H1 (cell line): ENCODE measurements around the gene TMEM272. TPM values are rescaled to one million over a fixed set of nuclear protein-coding genes. Genes with fewer than 3 reads are reported as not detected.

Source experiments
- CTCF ChIA-PET: fragments of 300-600 bp; sonication (Branson Sonifier 250); formaldehyde crosslinking; loops from one replicate; lab custom pipeline; 2021; ENCODE audit not compliant: partially characterized antibody; lab: Charles Lee
- POLR2A ChIA-PET: fragments of 300-600 bp; sonication (Branson Sonifier 250); formaldehyde crosslinking; loops from one replicate; lab custom pipeline; 2021; ENCODE audit warnings: inconsistent platforms; ENCODE audit not compliant: partially characterized antibody; lab: Charles Lee
- DNase-seq, 2 experiments: peaks; one replicate each; pipeline versions ENCODE4 v3.0.0 to v3.0.0-alpha.2; 2010 to 2022; ENCODE audit warnings: low spot score in 2 of 2, low read depth in 1 of 2, mixed read lengths in 1 of 2
- FAIRE-seq: peaks from 2 replicates; lab custom pipeline; 2011; peaks lifted over from hg19 to GRCh38; lab: Jason Lieb, UNC
- H2AFZ ChIP-seq: 2 replicates; pipeline ENCODE4 v1.8.1; 2012; ENCODE audit warnings: low read length, inconsistent platforms
- H2AK5ac ChIP-seq: 2 replicates; pipeline ENCODE4 v1.6.1; 2013; ENCODE audit warnings: low read depth, low read length
- H2BK120ac ChIP-seq: replicated peaks from 2 replicates; pipeline ENCODE3; 2013; ENCODE audit warnings: low read depth, low read length, inconsistent platforms
- H2BK12ac ChIP-seq: 2 replicates; pipeline ENCODE4 v1.6.1; 2013; ENCODE audit warnings: low read depth, low read length
- H2BK15ac ChIP-seq: 2 replicates; pipeline ENCODE4 v1.6.1; 2013; ENCODE audit warnings: low read length
- H2BK20ac ChIP-seq: 2 replicates; pipeline ENCODE4 v1.6.1; 2013; ENCODE audit warnings: low read length
- H2BK5ac ChIP-seq: 2 replicates; pipeline ENCODE4 v1.6.1; 2013; ENCODE audit warnings: low read depth, low read length
- H3K14ac ChIP-seq: 2 replicates; pipeline ENCODE4 v1.6.1; 2013; ENCODE audit warnings: inconsistent platforms; ENCODE audit not compliant: insufficient read length
- H3K18ac ChIP-seq: 2 replicates; pipeline ENCODE4 v1.6.1; 2013; ENCODE audit warnings: low read length; ENCODE audit errors: extremely low read depth
- H3K23ac ChIP-seq: 2 replicates; pipeline ENCODE4 v1.6.1; 2013; ENCODE audit warnings: inconsistent platforms; ENCODE audit not compliant: insufficient read length
- H3K23me2 ChIP-seq: 2 replicates; pipeline ENCODE4 v1.6.1; 2013; ENCODE audit warnings: low read depth, low read length
- H3K27ac ChIP-seq: 2 replicates; pipeline ENCODE4 v1.6.1; 2011; ENCODE audit warnings: low read depth, low read length, inconsistent platforms
- H3K27me3 ChIP-seq, 4 experiments: replicated peaks in 1 of 4; 1 replicate in 1 of 4; 2 replicates in 3 of 4; pipeline versions ENCODE4 v1.6.1 to v1.8.1; 2011 to 2013; ENCODE audit warnings: low read length in 3 of 4, mild to moderate bottlenecking in 3 of 4, inconsistent platforms in 2 of 4, mixed read lengths in 2 of 4, moderate library complexity in 1 of 4; ENCODE audit not compliant: control insufficient read depth in 3 of 4, insufficient read depth in 3 of 4; ENCODE audit errors: extremely low read depth in 1 of 4
- H3K36me3 ChIP-seq, 4 experiments: 2 replicates each; pipeline versions ENCODE4 v1.6.1 to v1.8.1; 2011 to 2013; ENCODE audit warnings: mild to moderate bottlenecking in 4 of 4, low read length in 3 of 4, moderate library complexity in 2 of 4, control low read depth in 1 of 4, inconsistent platforms in 1 of 4; ENCODE audit not compliant: insufficient read depth in 4 of 4, control insufficient read depth in 2 of 4
- H3K4ac ChIP-seq: replicated peaks from 2 replicates; pipeline ENCODE3; 2013; ENCODE audit warnings: low read length, low read depth, mixed read lengths, inconsistent platforms; ENCODE audit not compliant: insufficient read length
- H3K4me1 ChIP-seq, 4 experiments: replicated peaks in 1 of 4; 1 replicate in 1 of 4; 2 replicates in 3 of 4; pipeline versions ENCODE4 v1.6.1 to v1.8.1; 2011 to 2013; ENCODE audit warnings: low read length in 3 of 4, inconsistent platforms in 2 of 4, mixed read lengths in 1 of 4; ENCODE audit not compliant: insufficient read depth in 4 of 4, control insufficient read depth in 3 of 4
- H3K4me2 ChIP-seq, 2 experiments: 2 replicates each; pipeline versions ENCODE4 v1.6.1 to v1.8.1; 2011 to 2013; ENCODE audit warnings: low read depth in 2 of 2, low read length in 2 of 2, control low read depth in 1 of 2, inconsistent platforms in 1 of 2, mild to moderate bottlenecking in 1 of 2; ENCODE audit not compliant: insufficient read depth in 1 of 2
- H3K4me3 ChIP-seq, 4 experiments: fragments of 200-600, 300-600 bp in 1 of 4; sonication (generic), shearing (Covaris generic), sonication (Bioruptor Twin) in 1 of 4; 2 replicates each; pipeline versions ENCODE4 v1.5.1 to v1.8.1; 2011 to 2016; ENCODE audit warnings: low read length in 4 of 4, low read depth in 3 of 4, control low read depth in 2 of 4, inconsistent platforms in 2 of 4, mild to moderate bottlenecking in 2 of 4, mixed read lengths in 1 of 4, moderate library complexity in 1 of 4; ENCODE audit not compliant: insufficient read depth in 2 of 4; ENCODE audit errors: extremely low read depth in 1 of 4
- H3K56ac ChIP-seq: replicated peaks from 2 replicates; pipeline ENCODE3; 2013; ENCODE audit warnings: low read depth, mild to moderate bottlenecking, mixed read lengths, low read length, inconsistent platforms; ENCODE audit not compliant: insufficient read length
- H3K79me1 ChIP-seq: 2 replicates; pipeline ENCODE4 v1.6.1; 2013; ENCODE audit warnings: low read depth, low read length, control low read depth
- H3K79me2 ChIP-seq, 2 experiments: 2 replicates each; pipeline versions ENCODE4 v1.6.1 to v1.8.1; 2012 to 2013; ENCODE audit warnings: low read length in 2 of 2, mild to moderate bottlenecking in 2 of 2, inconsistent platforms in 1 of 2; ENCODE audit not compliant: insufficient read depth in 2 of 2, control insufficient read depth in 1 of 2
- H3K9ac ChIP-seq, 4 experiments: replicated peaks in 1 of 4; 1 replicate in 1 of 4; 2 replicates in 3 of 4; pipeline versions ENCODE4 v1.6.1 to v1.8.1; 2011 to 2013; ENCODE audit warnings: low read depth in 3 of 4, low read length in 3 of 4, control low read depth in 2 of 4, mild to moderate bottlenecking in 2 of 4, moderate library complexity in 2 of 4, inconsistent platforms in 1 of 4; ENCODE audit errors: extremely low read depth in 1 of 4
- H3K9me3 ChIP-seq, 2 experiments: 2 replicates each; pipeline versions ENCODE4 v1.6.1 to v1.8.1; 2012 to 2013; ENCODE audit warnings: mild to moderate bottlenecking in 2 of 2, moderate library complexity in 2 of 2, control low read depth in 1 of 2, inconsistent platforms in 1 of 2, low read depth in 1 of 2, low read length in 1 of 2, mixed read lengths in 1 of 2; ENCODE audit not compliant: insufficient read depth in 2 of 2
- H4K20me1 ChIP-seq, 2 experiments: replicated peaks in 1 of 2; 2 replicates each; pipeline versions ENCODE3 to v1.8.1; 2011 to 2013; ENCODE audit warnings: inconsistent platforms in 2 of 2, low read length in 2 of 2, mild to moderate bottlenecking in 1 of 2; ENCODE audit not compliant: insufficient read depth in 2 of 2, control insufficient read depth in 1 of 2
- H4K5ac ChIP-seq: 2 replicates; pipeline ENCODE4 v1.6.1; 2013; ENCODE audit warnings: low read length, low read depth, mixed read lengths, inconsistent platforms; ENCODE audit not compliant: insufficient read length
- H4K8ac ChIP-seq: 2 replicates; pipeline ENCODE4 v1.8.0; 2013; ENCODE audit warnings: mild to moderate bottlenecking, moderate library complexity, low read length, inconsistent platforms; ENCODE audit not compliant: insufficient read depth; ENCODE audit errors: extremely low read depth
- H4K91ac ChIP-seq: replicated peaks from 2 replicates; pipeline ENCODE3; 2013; ENCODE audit warnings: low read length, mixed read lengths, inconsistent platforms; ENCODE audit not compliant: insufficient read length
- ATF2 ChIP-seq: IDR thresholded peaks from 2 replicates; pipeline ENCODE4 v1.6.1; 2012; ENCODE audit warnings: low read length, inconsistent platforms
- BCL11A ChIP-seq, 2 experiments: IDR thresholded peaks; one replicate each; pipeline ENCODE4 v1.6.1; 2011; ENCODE audit warnings: low read depth in 2 of 2, low read length in 2 of 2, mild to moderate bottlenecking in 2 of 2
- BRCA1 ChIP-seq: IDR thresholded peaks from 2 replicates; pipeline ENCODE4 v1.6.1; 2012; ENCODE audit warnings: low read depth, low read length, improper control_type of control experiment
- CHD1 ChIP-seq: IDR thresholded peaks from 2 replicates; pipeline ENCODE4 v1.6.1; 2012; ENCODE audit warnings: low read depth, low read length, improper control_type of control experiment
- CREB1 ChIP-seq: IDR thresholded peaks from 2 replicates; pipeline ENCODE4 v1.6.1; 2012; ENCODE audit warnings: inconsistent platforms
- CTBP2 ChIP-seq: IDR thresholded peaks from 2 replicates; pipeline ENCODE4 v1.7.0; 2011; ENCODE audit warnings: borderline replicate concordance, mild to moderate bottlenecking, moderate library complexity, mixed read lengths, low read length; ENCODE audit not compliant: insufficient read depth, insufficient read length
- EP300 ChIP-seq, 2 experiments: IDR thresholded peaks; 1 replicate in 1 of 2; 2 replicates in 1 of 2; pipeline ENCODE4 v1.6.1; 2011 to 2012; ENCODE audit warnings: low read depth in 2 of 2, low read length in 2 of 2, mild to moderate bottlenecking in 2 of 2, borderline replicate concordance in 1 of 2, inconsistent platforms in 1 of 2, moderate library complexity in 1 of 2
- FOSL1 ChIP-seq: IDR thresholded peaks from 2 replicates; pipeline ENCODE4 v1.6.1; 2011; ENCODE audit warnings: mild to moderate bottlenecking, low read depth, low read length, moderate library complexity; ENCODE audit not compliant: insufficient read depth
- GTF2F1 ChIP-seq: IDR thresholded peaks from 2 replicates; pipeline ENCODE4 v1.6.1; 2012; ENCODE audit warnings: low read depth, low read length, improper control_type of control experiment, borderline replicate concordance
- JUN ChIP-seq: IDR thresholded peaks from 2 replicates; pipeline ENCODE4 v1.6.1; 2011; ENCODE audit warnings: low read depth, mild to moderate bottlenecking, improper control_type of control experiment, low read length
- NANOG ChIP-seq: IDR thresholded peaks from 2 replicates; pipeline ENCODE4 v1.6.1; 2011; ENCODE audit warnings: low read length, low read depth, mild to moderate bottlenecking, inconsistent platforms; ENCODE audit not compliant: insufficient read depth, poor library complexity, severe bottlenecking
- SP1 ChIP-seq: IDR thresholded peaks from 2 replicates; pipeline ENCODE4 v1.6.1; 2011; ENCODE audit warnings: low read depth, low read length
- TAF7 ChIP-seq: optimal IDR thresholded peaks from 2 replicates; pipeline ENCODE3; 2011; ENCODE audit warnings: low read depth, mild to moderate bottlenecking, inconsistent platforms, low read length, moderate library complexity, borderline replicate concordance
- WGBS, 2 experiments: shearing (Covaris generic) in 1 of 2; methylation state at CpG; one replicate each; pipeline versions ENCODE4 v1.1.6 to v1.1.7; 2013 to 2015; ENCODE audit warnings: low lambda C conversion rate in 2 of 2, mixed read lengths in 2 of 2, inconsistent platforms in 1 of 2, low coverage in 1 of 2, missing lambda C conversion rate in 1 of 2; ENCODE audit not compliant: insufficient replicate concordance in 2 of 2, insufficient coverage in 1 of 2, insufficient read length in 1 of 2; ENCODE audit errors: extremely low coverage in 1 of 2, missing lambda C conversion rate in 1 of 2; 5-methylcytosine and 5-hydroxymethylcytosine counted together
- polyA plus RNA-seq, 7 experiments: library from polyadenylated mRNA; depleted of rRNA in 3 of 7; stranded (reverse) in 5 of 7; unstranded in 2 of 7; fragments of >200 nt in 5 of 7; fragments of 200-250 nt in 2 of 7; gene quantifications; 1 replicate in 5 of 7; 2 replicates in 1 of 7; 4 replicates in 1 of 7; pipeline versions ENCODE4 v1.2.1 to v1.2.3, GENCODE V29; 2011 to 2013; ENCODE audit warnings: missing spikeins in 2 of 7, mixed read lengths in 2 of 7
- total RNA-seq: library from RNA; stranded (reverse); fragmentation: NEBNext Ultra II Directional; extraction: Animal tissue kit (Norgen Biotek cat#: 25700); gene quantifications from 2 replicates; pipeline ENCODE4 v1.2.1, GENCODE V29; 2021

Gene TMEM272
- total and polyA plus RNA-seq, 2 of the 8 experiments (the other 6 are each of a cell fraction or from before 2014, with no cell fraction given) = 0.05 TPM; not detected in 1

GRCh38 chr13:51885651-51886050 lies 40.7 kb upstream of the TMEM272 start:
- DNase-seq = no peak
- no peaks in the 10 kb centered on the region for H4K20me1 ChIP-seq
- no peak overlapping the region for H3K56ac ChIP-seq
- H3K9ac ChIP-seq = no peak overlapping the region
- ChIA-PET POLR2A (no interaction called here), CTCF (interaction anchor here (1.4 to 7.3 kb wide), 5 partner anchors 9 to 70 kb away, joined by 3 to 57 read pairs (median 5); no protein-coding TSS in a partner anchor)
- H3K27me3 ChIP-seq = no peaks in the 10 kb centered on the region
- H2BK20ac ChIP-seq = no peak overlapping the region
- H3K79me2 ChIP-seq = no peaks in the 10 kb centered on the region
- no peak overlapping the region for H3K4me3 ChIP-seq
- H2AK5ac ChIP-seq = no peak overlapping the region
- no peak overlapping the region for H4K5ac ChIP-seq
- H3K14ac ChIP-seq = no peak overlapping the region
- H3K4ac ChIP-seq = no peak overlapping the region
- FAIRE-seq = no peak
- no peak overlapping the region for H2BK5ac ChIP-seq
- no peak overlapping the region for H4K91ac ChIP-seq
- no peak overlapping the region for H2BK15ac ChIP-seq
- H3K36me3 ChIP-seq = no peaks in the 10 kb centered on the region
- 87% methylated on average over 2 of the region's 2 CpGs; no CpG with 5 or more reads in 1 of the 2 experiments for WGBS, 2 experiments
- no peak overlapping the region for H2AFZ ChIP-seq
- H3K23ac ChIP-seq = no peak overlapping the region
- no peaks in the 10 kb centered on the region for H3K79me1 ChIP-seq
- H2BK120ac ChIP-seq = no peak overlapping the region
- no peak for TF ChIP-seq SP1
- TF ChIP-seq BRCA1 = no peak
- no peak for TF ChIP-seq FOSL1
- TF ChIP-seq TAF7 = no peak
- TF ChIP-seq JUN = no peak
- no peak for TF ChIP-seq EP300 (IDR thresholded peaks at IDR 0.05; ENCODE audit: borderline replicate concordance in 1 of 2, low read depth in 2 of 2, low read length in 2 of 2)
- no peak for TF ChIP-seq CTBP2
- TF ChIP-seq BCL11A (IDR thresholded peaks at IDR 0.05; ENCODE audit: low read depth in 2 of 2, low read length in 2 of 2) = no peak
- no peak for TF ChIP-seq GTF2F1
- TF ChIP-seq NANOG = no peak
- no peak for TF ChIP-seq ATF2
- TF ChIP-seq CREB1 = no peak
- TF ChIP-seq CHD1 = no peak
- H3K23me2 ChIP-seq = no peaks in the 10 kb centered on the region
- no peak overlapping the region for H2BK12ac ChIP-seq
- no peaks in the 10 kb centered on the region for H3K4me1 ChIP-seq
- H3K27ac ChIP-seq = no peak overlapping the region
- no peak overlapping the region for H3K18ac ChIP-seq
- H4K8ac ChIP-seq = no peak overlapping the region
- H3K9me3 ChIP-seq = no peaks in the 10 kb centered on the region
- no peak overlapping the region for H3K4me2 ChIP-seq
